RKO (cell line): ENCODE data around the gene LRMDA.

Experiments used
- DNase-seq: peaks from one replicate; pipeline ENCODE4 v3.0.0-alpha.2; 2016; ENCODE audit warnings: low spot score

The LRMDA gene

DNA sequence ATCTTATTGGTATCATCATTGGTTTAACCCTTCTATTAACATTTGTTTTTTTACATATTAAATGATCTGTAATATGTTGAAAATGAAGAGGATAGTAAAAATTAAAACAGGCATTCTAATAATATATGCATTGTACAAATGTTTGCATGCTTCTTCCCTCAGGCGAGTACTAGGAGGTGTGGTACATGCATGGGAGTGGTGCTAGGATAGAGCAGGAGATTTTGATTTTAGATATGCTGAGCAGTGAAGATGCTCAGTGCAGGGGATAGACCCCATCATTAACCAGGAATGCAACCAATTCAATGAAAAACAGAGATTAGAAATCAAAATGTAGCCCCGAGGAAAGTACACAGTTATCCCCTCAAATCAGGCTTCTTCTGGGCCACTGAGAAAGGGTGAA is 916.4 kb downstream of the LRMDA start:
- no peak for DNase-seq

- no peak for DNase-seq
Observed at GRCh38 chr10:76350583-76350982, 919.2 kb downstream of the LRMDA start.

DNA sequence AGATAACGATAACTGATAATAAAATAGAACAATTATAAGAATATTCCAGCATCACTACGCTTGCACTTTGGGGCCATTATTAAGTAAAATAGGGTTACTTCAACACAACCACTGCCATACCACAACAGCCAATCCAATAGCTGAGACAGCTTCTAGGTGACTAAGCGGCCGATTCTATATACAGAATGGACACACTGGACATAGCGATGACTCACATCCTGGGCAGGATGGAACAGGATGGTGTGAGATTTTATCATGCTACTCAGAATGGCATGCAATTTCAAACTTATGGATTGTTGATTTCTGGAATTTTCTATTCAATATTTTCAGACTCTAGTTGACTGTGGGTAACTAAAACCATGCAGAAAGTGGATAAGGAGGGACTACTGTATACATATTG is 920.9 kb downstream of the LRMDA start:
- peak; percentile 86 for DNase-seq

GRCh38 chr10:76353237-76353851 is 921.9 kb downstream of the LRMDA start:
- no peak for DNase-seq

- DNase-seq: no peak
Observed at GRCh38 chr10:76354212-76354738, 922.9 kb downstream of the LRMDA start.

GRCh38 chr10:76354921-76355320 is 923.5 kb downstream of the LRMDA start:
- DNase-seq: no peak

- DNase-seq: no peak
Observed at GRCh38 chr10:76356557-76356956, 925.1 kb downstream of the LRMDA start.

DNA sequence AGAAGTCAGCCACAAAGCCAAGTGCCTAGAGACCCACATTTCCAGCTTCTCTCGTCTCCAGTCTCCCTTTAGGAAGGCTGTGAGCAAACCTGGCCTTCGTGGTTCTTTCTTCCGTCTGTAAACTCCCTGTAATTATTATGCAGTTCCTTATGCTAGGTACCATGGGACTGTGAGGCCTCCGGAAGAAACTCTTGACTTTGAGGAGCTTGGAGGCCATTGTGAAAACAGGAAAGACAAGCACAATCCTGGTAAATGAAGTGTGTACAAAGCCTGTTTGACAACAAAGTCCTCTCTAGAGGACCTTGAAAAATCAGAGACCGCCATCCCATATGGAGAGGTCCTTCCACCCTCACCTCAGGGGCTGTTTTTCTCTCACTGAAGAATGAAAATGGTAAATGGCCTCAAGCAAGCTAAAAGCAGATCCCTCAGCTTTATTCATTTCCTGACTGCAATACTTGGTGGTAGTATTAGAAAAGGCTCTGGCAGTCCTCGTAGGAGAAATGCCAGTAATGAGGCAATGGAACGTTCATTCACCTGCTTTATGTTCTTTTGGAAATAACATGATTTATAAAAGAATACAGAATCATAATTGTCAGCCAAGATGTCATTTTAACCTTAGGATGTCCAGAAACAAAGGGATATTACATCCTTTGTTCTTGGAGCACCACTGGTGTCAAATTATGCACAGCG is 926.4 kb downstream of the LRMDA start:
- no peak for DNase-seq

DNA sequence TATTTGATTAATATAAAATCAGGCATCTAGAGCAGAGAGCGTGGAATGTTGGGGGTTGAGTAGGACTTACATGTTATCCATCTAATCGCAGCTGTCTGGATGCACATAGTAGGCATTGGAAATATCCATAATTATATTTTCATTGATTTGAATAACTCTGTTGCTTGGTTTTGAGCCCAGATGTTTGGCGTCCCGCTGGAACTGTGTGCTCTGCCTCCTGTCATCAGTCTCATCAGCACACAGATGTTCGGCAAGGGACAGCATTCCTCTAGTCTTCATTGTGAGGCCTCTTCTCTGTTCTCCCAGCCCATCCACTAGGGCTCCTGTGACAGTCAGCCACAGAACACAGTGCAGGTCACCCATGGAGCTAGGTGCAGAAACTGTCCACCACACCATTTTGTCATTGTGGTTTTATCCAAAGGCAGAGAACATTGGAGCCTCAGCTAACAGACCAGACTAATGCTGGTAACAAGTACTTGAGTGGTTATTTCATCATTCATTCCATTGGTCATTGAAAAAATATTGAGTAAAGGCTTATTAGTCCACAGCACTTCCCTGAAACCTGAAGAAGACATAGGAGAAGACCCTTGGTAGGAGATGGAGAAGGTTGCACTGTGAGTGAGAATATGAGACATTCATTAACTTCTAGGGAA is 927.4 kb downstream of the LRMDA start:
- no peak for DNase-seq

GRCh38 chr10:76375761-76376160 is 944.3 kb downstream of the LRMDA start:
- DNase-seq: no peak

- DNase-seq: no peak
Observed at GRCh38 chr10:76382381-76382851, 951.0 kb downstream of the LRMDA start.

DNA sequence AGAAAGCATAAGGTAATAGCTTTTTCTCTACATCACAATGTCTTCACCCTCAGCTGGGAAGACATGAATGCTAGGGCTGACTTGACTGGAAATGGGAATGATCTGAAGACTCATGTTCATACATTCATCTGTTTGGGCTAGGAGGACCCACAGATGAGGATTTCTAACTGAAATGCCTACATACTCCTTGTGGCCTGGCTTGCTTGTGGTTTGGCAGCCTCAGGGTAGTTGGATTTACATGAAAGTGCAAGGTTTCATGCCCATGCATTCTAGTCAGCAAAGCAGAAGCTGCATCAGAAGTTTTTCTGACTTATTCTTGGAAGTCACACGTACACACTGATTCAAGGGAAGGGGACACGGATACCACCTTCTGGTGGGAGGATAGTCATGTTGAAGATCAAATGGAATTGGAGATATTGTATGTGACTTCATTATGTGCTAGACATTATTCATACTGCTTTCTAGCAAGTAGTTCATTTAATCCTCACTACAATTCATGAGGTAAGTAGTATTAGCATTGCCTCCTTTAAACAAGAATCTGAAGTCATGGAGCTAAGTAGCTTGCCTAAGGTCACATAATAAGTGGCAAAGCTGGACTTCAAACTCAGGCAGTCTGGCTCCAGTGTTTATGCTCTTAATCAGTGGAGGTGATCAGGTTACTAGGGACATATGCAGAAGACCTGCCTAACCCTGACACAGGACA is 957.0 kb downstream of the LRMDA start:
- DNase-seq: no peak

GRCh38 chr10:76393875-76394706 is 962.7 kb downstream of the LRMDA start:
- DNase-seq: no peak

- no peak for DNase-seq
Observed at GRCh38 chr10:76394707-76395042, 963.3 kb downstream of the LRMDA start.

- DNase-seq: no peak
Observed at GRCh38 chr10:76395251-76395650, 963.8 kb downstream of the LRMDA start.

DNA sequence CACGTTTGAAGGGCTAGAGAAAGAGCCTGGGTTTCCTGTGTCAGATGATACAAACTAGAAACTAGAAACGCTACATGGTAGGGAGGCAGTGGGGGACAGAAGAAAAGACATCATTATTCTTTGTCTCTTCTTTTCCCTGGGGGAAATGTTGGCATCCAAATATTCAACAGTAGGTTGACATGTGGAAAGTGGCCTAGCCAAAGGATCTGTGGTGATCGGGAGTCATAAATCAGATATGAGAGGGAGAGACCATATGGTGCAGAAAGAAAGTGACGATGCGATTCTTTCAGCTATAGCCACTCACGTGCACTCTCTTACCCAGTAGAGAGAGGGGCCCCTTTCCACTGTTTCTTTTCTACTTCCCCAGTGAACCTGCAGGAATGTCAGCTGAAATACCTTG is 964.7 kb downstream of the LRMDA start:
- DNase-seq: no peak

DNA sequence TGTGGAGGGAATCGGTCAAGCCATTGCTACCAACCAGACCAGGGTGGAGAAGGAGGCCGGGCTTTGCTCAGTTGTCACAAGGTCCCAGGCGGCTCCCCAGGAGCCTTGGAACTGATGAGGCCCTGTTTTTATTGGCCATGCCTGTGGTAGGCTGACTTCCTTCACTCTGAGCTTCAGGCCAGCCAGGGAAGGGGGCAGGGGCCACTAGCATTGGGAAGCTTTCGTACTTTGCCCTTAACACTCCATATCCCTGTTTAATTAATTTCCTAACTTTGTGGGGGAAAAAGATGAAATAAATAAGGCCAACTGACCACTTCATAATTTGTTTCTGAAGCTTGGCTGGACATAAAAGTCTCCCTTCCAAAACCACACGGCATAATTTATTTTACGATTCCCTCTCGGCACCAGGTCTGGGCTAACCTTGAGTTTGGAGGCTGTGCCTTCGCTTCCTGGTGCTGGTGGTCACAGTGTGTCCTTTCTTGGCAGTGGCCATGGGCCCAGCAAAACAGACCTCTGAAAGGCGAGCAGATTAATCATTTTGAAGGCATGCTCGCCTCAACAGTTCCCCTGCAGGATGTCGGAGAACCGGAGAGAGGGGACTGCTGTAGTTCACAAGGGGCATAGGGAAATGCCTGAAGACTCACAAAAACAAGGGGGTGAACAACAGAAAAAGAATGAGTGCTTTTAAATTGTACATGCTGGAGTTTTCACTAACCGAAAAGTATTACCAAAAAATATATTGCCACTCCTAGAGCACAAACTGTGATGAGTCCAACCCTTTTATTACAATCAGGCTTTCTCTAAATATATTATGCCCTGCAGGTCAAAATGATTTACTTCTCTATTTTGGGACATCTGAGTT is 966.0 kb downstream of the LRMDA start:
- DNase-seq: no peak

DNA sequence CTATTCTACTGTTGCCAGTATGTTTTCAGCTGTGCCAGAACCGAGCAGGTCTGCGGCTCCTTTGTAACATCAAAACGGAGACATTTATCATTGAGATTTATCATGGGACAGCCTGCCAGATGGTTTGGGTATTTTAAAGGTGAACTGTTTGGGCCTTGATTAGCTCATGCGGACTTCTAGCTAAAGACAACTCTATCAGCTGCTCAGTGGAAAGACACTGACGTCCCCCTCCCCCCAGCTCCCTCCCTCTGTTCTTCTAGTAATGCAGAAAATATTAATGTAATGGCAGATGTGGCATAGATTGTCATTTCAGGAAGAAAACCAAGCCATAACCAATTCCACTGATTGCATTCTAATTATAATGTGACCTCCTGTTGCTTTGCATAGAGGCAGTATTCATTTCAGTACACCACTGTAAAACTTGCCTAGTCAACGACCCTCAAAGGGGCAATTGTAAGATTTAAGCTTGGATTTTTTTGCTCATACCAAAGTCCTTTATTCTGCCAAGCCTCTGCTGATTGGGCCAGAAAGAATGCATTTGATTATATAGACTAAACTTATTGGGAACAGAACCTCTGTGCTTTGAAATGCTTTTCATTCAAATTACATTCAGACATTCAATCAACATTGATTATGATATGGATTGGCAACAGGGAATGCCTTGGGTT is 966.8 kb downstream of the LRMDA start:
- DNase-seq: no peak

- no peak for DNase-seq
Observed at GRCh38 chr10:76399226-76399625, 967.8 kb downstream of the LRMDA start.

DNA sequence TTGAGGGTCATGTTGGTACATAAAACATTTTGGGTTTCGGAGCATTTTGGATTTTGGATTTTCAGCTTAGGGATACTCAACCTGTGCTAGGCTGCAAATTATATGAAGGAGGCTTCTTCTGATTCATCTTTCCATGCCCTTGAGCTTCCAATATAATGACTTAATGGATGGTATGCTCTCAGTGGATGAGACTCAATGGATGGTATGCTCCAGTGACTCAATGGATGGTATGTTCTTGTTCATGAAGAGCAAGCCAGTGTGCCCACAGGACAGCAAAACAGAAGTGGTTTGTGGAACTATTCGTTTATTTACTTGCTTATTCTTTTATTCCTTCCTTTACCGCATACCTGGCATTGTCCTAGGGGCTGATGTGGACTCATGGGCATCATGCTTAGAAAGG is 969.6 kb downstream of the LRMDA start:
- DNase-seq: no peak
